GM12892 (cell line): ENCODE data around the gene IFFO2.

Source experiments
- POLR2A ChIP-seq: IDR thresholded peaks from 2 replicates; pipeline ENCODE4 v1.6.1; 2011; ENCODE audit warnings: low read depth, low read length, control low read depth
- POLR2AphosphoS5 ChIP-seq: IDR thresholded peaks from 2 replicates; pipeline ENCODE4 v1.6.1; 2011; ENCODE audit warnings: low read depth, low read length, control low read depth

GRCh38 chr1:19000065-19000464, 43.6 kb upstream of the IFFO2 start:
- TF ChIP-seq POLR2AphosphoS5: no peak
- no peak for TF ChIP-seq POLR2A
